ENCODE data around the gene CD247. TPM values are rescaled to one million over a fixed set of nuclear protein-coding genes. Genes with fewer than 3 reads are reported as not detected.

CD247 gene
- total RNA-seq, 1 experiment from 2014 or later, result 1.4 TPM

GRCh38 chr1:167511374-167511986 is 6.8 kb downstream of the CD247 start:
- no peaks in the 10 kb centered on the region for H3K36me3 ChIP-seq (ENCODE audit: insufficient read depth, low read length, poor library complexity, severe bottlenecking)
- DNase-seq (ENCODE audit: low spot score), result no peak
- no TSS peak for BruUV-seq (replicated peaks)
- H3K27me3 ChIP-seq (replicated peaks; ENCODE audit: insufficient read depth, low read depth, low read length, poor library complexity), result peaks cover 10% of the 10 kb centered on the region
- no peak overlapping the region for H3K27ac ChIP-seq (ENCODE audit: low read depth, low read length, poor library complexity, severe bottlenecking)
- no peaks in the 10 kb centered on the region for H3K9me3 ChIP-seq (ENCODE audit: low read depth, low read length, poor library complexity, severe bottlenecking)
- ChIA-PET POLR2A (ENCODE audit: low non-redundant PET) (no interaction called here), CTCF (no interaction called here)
- no peak for TF ChIP-seq CTCF (conservative IDR thresholded peaks at IDR 0.05; ENCODE audit: low read depth, low read length)
- TF ChIP-seq EZH2 (IDR thresholded peaks at IDR 0.05; ENCODE audit: borderline replicate concordance, low read depth, low read length, poor library complexity, severe bottlenecking), result no peak
- intact Hi-C loops (cut with micrococcal nuclease; ENCODE audit: unreplicated experiment), result no loop called here
- H3K4me1 ChIP-seq (ENCODE audit: insufficient read depth, low read length, poor library complexity, severe bottlenecking), result no peaks in the 10 kb centered on the region
- H3K4me3 ChIP-seq (ENCODE audit: low read depth, low read length, poor library complexity, severe bottlenecking), result no peak overlapping the region

GRCh38 chr1:167510881-167511280 is 7.4 kb downstream of the CD247 start:
- ChIA-PET CTCF (no interaction called here), POLR2A (ENCODE audit: low non-redundant PET) (no interaction called here)
- Histone ChIP-seq H3K36me3 (ENCODE audit: insufficient read depth, low read length, poor library complexity, severe bottlenecking) (no peaks in the 10 kb centered on the region), H3K4me3 (ENCODE audit: low read depth, low read length, poor library complexity, severe bottlenecking) (no peak overlapping the region), H3K27ac (ENCODE audit: low read depth, low read length, poor library complexity, severe bottlenecking) (no peak overlapping the region), H3K9me3 (ENCODE audit: low read depth, low read length, poor library complexity, severe bottlenecking) (no peaks in the 10 kb centered on the region), H3K4me1 (ENCODE audit: insufficient read depth, low read length, poor library complexity, severe bottlenecking) (no peaks in the 10 kb centered on the region), H3K27me3 (replicated peaks; ENCODE audit: insufficient read depth, low read depth, low read length, poor library complexity) (peaks cover 10% of the 10 kb centered on the region)
- no TSS peak for BruUV-seq (replicated peaks)
- intact Hi-C loops (cut with micrococcal nuclease; ENCODE audit: unreplicated experiment), result no loop called here
- no peak for DNase-seq (ENCODE audit: low spot score)
- no peak for TF ChIP-seq EZH2 (IDR thresholded peaks at IDR 0.05; ENCODE audit: borderline replicate concordance, low read depth, low read length, poor library complexity, severe bottlenecking)
- TF ChIP-seq CTCF (conservative IDR thresholded peaks at IDR 0.05; ENCODE audit: low read depth, low read length), result no peak

DNA sequence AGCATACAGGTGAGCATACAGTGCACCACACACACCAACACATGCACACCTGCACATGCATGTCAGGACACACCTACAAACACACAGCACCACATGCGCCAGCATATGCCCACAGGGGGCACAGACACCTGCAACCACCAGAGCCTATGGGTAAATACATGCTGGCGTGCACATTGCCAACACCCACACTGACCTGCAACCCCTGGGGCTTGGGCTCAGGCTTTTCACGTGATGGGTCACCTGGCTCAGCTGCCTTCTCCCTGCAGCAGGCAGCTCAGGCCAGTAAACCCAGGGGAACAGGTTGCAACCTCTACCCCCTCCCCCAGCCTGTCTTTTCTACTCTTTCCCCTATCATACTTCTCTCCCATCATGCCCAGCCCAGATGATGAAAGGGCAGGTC is 8.1 kb downstream of the CD247 start:
- Histone ChIP-seq H3K4me1 (ENCODE audit: insufficient read depth, low read length, poor library complexity, severe bottlenecking) (no peaks in the 10 kb centered on the region), H3K36me3 (ENCODE audit: insufficient read depth, low read length, poor library complexity, severe bottlenecking) (no peaks in the 10 kb centered on the region), H3K4me3 (ENCODE audit: low read depth, low read length, poor library complexity, severe bottlenecking) (no peak overlapping the region), H3K27me3 (replicated peaks; ENCODE audit: insufficient read depth, low read depth, low read length, poor library complexity) (peaks cover 10% of the 10 kb centered on the region), H3K27ac (ENCODE audit: low read depth, low read length, poor library complexity, severe bottlenecking) (no peak overlapping the region), H3K9me3 (ENCODE audit: low read depth, low read length, poor library complexity, severe bottlenecking) (no peaks in the 10 kb centered on the region)
- DNase-seq (ENCODE audit: low spot score), result no peak
- POLR2A ChIA-PET (ENCODE audit: low non-redundant PET), result no interaction called here
- TF ChIP-seq EZH2 (IDR thresholded peaks at IDR 0.05; ENCODE audit: borderline replicate concordance, low read depth, low read length, poor library complexity, severe bottlenecking) (no peak), CTCF (conservative IDR thresholded peaks at IDR 0.05; ENCODE audit: low read depth, low read length) (no peak)
- BruUV-seq (replicated peaks), result no TSS peak
- intact Hi-C loops (cut with micrococcal nuclease; ENCODE audit: unreplicated experiment), result no loop called here
- CTCF ChIA-PET, result no interaction called here
